Measurements from ENCODE around the gene YPEL2. TPM values are rescaled to one million over a fixed set of nuclear protein-coding genes. Genes with fewer than 3 reads are reported as not detected.

Gene YPEL2
- total and polyA plus RNA-seq, 2 of the 13 experiments (the other 11 are each of a cell fraction or from before 2014, with no cell fraction given): 8.5 to 21.1 TPM

DNA sequence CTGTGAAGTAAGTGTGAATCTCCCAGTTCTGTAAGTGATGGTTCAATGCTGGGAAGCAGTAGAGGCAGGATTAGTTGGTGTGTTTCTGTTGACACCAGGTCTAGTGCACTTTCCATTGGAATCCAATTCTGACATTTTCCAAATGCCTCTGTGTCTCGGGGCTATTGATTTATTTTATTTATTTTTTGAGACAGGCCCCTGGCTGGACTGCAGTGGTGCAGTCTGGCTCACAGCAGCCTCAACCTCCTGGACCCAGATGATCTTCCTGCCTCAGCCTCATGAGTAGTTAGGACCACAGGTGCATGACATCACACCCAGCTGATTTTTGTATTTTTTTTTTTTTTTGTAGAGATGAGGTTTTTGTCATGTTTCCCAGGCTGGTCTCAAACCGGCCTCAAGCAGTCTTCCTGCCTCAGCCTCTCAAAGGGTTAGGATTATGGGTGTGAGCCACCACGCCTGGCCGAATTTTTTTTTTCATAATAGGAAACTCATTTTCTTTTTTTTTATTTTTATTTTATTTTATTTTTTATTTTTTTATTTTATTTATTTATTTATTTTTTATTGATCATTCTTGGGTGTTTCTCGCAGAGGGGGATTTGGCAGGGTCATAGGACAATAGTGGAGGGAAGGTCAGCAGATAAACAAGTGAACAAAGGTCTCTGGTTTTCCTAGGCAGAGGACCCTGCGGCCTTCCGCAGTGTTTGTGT, 61.7 kb downstream of the YPEL2 start (continued):
- TF ChIP-seq ZNF451 (CRISPR knock-in tag; IDR thresholded peaks at IDR 0.05) (no peak), ZNF280D (CRISPR knock-in tag; IDR thresholded peaks at IDR 0.05) (no peak), NBN (conservative IDR thresholded peaks at IDR 0.05) (no peak), ZNF205 (CRISPR knock-in tag; IDR thresholded peaks at IDR 0.05) (no peak), TEAD3 (CRISPR knock-in tag; optimal IDR thresholded peaks at IDR 0.05; ENCODE audit: borderline replicate concordance) (peak; percentile 89), EP300 (IDR thresholded peaks at IDR 0.05; ENCODE audit: low read depth in 2 of 2, low read length in 2 of 2) (peak in 1 of 2 experiments; percentile 22; a peak in 1 of 4 replicates), EP300 (CRISPR knock-in tag; IDR thresholded peaks at IDR 0.05; ENCODE audit: borderline replicate concordance) (no peak), KDM6A (CRISPR knock-in tag; IDR thresholded peaks at IDR 0.05; ENCODE audit: low read depth) (no peak), ZMYM4 (CRISPR knock-in tag; IDR thresholded peaks at IDR 0.05) (0 out of 2 replicates have a peak, but pooled peaks have one; percentile 18), ZNF337 (CRISPR knock-in tag; IDR thresholded peaks at IDR 0.05; ENCODE audit: borderline replicate concordance, low read depth) (no peak), ZNF124 (CRISPR knock-in tag; IDR thresholded peaks at IDR 0.05) (0 out of 2 replicates have a peak, but pooled peaks have one; percentile 31), ARID3A (IDR thresholded peaks at IDR 0.05; ENCODE audit: low read depth, low read length) (no peak), ZNF251 (CRISPR knock-in tag; IDR thresholded peaks at IDR 0.05) (no peak), ZNF136 (CRISPR knock-in tag; IDR thresholded peaks at IDR 0.05; ENCODE audit: low read depth) (no peak), RELA (CRISPR knock-in tag; IDR thresholded peaks at IDR 0.05) (no peak), ZNF768 (CRISPR knock-in tag; IDR thresholded peaks at IDR 0.05) (no peak), ZNF616 (CRISPR knock-in tag; IDR thresholded peaks at IDR 0.05; ENCODE audit: low read depth) (no peak), ZFP37 (CRISPR knock-in tag; IDR thresholded peaks at IDR 0.05; ENCODE audit: borderline replicate concordance) (no peak), MEF2D (CRISPR knock-in tag; IDR thresholded peaks at IDR 0.05) (no peak), PHF8 (CRISPR knock-in tag; IDR thresholded peaks at IDR 0.05) (no peak), ATF7-NPFF (CRISPR knock-in tag; IDR thresholded peaks at IDR 0.05; ENCODE audit: low read depth) (no peak), ZNF879 (CRISPR knock-in tag; IDR thresholded peaks at IDR 0.05) (no peak)
- TF ChIP-seq, protein P1, sequence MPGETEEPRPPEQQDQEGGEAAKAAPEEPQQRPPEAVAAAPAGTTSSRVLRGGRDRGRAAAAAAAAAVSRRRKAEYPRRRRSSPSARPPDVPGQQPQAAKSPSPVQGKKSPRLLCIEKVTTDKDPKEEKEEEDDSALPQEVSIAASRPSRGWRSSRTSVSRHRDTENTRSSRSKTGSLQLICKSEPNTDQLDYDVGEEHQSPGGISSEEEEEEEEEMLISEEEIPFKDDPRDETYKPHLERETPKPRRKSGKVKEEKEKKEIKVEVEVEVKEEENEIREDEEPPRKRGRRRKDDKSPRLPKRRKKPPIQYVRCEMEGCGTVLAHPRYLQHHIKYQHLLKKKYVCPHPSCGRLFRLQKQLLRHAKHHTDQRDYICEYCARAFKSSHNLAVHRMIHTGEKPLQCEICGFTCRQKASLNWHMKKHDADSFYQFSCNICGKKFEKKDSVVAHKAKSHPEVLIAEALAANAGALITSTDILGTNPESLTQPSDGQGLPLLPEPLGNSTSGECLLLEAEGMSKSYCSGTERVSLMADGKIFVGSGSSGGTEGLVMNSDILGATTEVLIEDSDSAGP (CRISPR knock-in tag; IDR thresholded peaks at IDR 0.05; ENCODE audit: borderline replicate concordance): no peak
- TF ChIP-seq, protein P2, sequence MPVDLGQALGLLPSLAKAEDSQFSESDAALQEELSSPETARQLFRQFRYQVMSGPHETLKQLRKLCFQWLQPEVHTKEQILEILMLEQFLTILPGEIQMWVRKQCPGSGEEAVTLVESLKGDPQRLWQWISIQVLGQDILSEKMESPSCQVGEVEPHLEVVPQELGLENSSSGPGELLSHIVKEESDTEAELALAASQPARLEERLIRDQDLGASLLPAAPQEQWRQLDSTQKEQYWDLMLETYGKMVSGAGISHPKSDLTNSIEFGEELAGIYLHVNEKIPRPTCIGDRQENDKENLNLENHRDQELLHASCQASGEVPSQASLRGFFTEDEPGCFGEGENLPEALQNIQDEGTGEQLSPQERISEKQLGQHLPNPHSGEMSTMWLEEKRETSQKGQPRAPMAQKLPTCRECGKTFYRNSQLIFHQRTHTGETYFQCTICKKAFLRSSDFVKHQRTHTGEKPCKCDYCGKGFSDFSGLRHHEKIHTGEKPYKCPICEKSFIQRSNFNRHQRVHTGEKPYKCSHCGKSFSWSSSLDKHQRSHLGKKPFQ (CRISPR knock-in tag; IDR thresholded peaks at IDR 0.05; ENCODE audit: insufficient replicate concordance): peak; percentile 82
